GM08714 (cell line): ENCODE data around the gene OBSCN.
"Not testable (repeated sequence)": the region's sequence is repeated elsewhere in the genome, so short reads cannot be mapped to it uniquely, and the experiment has no call there.

Experiments used
- H3K4me3 ChIP-seq: fragments of 200-500 bp; sonication (Bioruptor generic); 2 replicates; pipeline ENCODE4 v1.5.1; 2014; ENCODE audit warnings: mild to moderate bottlenecking, low read length, inconsistent platforms
- ZNF274 ChIP-seq: IDR thresholded peaks from 2 replicates; pipeline ENCODE4 v1.6.1; 2012; ENCODE audit warnings: mild to moderate bottlenecking, low read depth, low read length

Gene OBSCN

DNA sequence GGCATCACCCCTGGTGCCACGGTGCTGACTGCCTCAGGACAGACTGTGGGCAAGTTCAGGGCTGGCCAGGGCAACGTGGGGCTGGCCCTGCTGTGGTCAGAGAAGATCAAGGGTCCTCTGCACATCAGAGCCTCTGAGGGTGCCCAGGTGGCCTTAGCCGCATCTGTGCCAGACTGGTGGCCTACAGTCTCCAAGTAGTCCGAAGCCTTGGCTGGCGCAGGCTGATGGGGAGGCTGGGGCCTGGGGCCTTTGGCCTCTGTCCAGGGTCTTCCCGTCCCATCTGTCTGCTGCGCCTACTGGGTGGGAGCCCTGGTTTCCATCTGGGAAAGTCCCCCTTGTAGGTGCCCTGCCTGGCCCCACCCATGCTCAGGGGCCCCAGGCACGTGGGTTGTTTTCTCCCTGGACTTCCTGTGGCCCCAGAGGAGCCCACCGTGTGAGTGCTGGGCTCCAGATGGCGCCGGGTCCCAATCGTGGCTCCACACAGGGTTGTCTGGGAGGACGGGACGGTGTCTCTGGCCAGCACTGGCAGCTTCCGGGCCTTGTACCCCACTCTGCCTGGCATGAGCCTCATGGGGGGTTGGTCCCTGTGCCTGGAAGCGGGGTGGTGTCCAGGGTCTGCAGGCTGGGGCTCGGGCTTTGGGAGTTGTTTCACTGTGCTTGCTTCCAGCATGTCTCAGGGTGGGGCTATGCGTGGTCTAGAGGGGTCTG lies 32.4 kb upstream of the OBSCN start:
- no peak overlapping the region for H3K4me3 ChIP-seq
- no peak for TF ChIP-seq ZNF274

DNA sequence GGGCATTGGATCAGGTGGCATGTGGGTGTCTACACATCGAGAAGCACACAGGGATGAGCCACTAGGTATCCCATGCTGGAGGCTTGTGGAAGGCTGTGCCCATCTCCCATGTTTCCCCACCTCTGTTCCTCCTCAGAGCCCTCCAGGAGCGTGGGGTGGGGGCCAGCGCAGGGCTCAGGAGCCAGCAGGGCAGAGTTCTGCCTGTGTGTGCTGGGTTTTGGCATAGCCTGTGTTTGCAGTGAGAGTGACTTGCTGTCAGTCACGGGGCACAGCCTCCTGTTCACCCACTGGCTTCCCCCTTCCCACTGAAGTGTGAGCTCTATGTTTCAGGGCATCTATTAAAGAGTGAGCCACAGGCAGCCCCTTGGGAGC lies 31.8 kb upstream of the OBSCN start:
- H3K4me3 ChIP-seq, result no peak overlapping the region
- TF ChIP-seq ZNF274, result no peak

DNA sequence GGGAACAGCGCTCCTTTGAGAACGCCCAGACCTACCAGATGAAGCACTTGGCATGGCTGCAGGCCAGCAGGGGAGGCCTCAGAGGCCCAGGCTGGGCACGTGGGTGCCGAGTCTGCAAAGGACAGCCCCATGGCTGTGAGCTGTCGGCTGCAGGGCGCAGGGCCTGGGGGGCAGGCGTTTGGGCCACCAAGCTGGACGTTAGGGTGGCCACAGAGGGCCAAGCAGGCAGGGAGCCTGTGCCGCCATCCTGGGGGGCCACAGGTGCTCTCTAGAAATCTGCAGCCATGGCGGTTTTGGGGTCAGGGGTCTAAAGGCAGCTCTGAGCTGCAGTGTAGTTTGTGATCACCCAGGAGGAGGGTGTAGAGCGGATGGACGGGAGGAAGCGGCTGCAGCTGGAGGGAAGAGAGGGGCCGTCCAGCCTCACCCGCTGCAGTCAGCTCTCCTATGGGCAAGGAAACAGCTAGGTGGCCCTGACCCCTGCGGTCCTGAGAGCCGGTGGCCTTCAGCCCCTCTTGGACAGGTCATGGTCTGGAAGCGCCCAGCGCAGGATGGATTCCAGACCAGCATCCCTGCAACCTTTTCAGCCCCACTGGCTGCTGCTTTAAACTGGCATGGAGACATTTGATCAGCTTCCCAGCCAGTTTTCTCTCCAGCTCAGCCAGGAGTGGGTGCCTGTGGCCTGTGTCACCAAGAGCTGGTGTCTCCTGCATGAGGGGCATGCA lies 31.2 kb upstream of the OBSCN start:
- TF ChIP-seq ZNF274, result no peak
- H3K4me3 ChIP-seq, result no peak overlapping the region

DNA sequence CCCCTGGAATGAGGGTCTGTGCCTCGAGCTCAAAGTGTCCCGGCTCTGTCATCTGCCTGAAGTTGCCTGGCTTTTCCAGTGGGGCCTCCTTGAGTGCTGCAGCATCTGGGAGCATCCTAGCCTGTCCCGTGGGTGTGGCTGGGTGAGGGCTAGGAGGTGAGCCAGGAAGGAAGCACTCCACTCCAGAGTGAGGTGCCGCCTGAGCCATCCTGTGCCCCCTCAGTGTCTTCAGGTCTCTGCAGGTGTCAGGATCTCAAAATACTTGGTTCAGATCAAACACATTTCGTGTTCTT lies 30.7 kb upstream of the OBSCN start:
- no peak overlapping the region for H3K4me3 ChIP-seq
- TF ChIP-seq ZNF274, result no peak

DNA sequence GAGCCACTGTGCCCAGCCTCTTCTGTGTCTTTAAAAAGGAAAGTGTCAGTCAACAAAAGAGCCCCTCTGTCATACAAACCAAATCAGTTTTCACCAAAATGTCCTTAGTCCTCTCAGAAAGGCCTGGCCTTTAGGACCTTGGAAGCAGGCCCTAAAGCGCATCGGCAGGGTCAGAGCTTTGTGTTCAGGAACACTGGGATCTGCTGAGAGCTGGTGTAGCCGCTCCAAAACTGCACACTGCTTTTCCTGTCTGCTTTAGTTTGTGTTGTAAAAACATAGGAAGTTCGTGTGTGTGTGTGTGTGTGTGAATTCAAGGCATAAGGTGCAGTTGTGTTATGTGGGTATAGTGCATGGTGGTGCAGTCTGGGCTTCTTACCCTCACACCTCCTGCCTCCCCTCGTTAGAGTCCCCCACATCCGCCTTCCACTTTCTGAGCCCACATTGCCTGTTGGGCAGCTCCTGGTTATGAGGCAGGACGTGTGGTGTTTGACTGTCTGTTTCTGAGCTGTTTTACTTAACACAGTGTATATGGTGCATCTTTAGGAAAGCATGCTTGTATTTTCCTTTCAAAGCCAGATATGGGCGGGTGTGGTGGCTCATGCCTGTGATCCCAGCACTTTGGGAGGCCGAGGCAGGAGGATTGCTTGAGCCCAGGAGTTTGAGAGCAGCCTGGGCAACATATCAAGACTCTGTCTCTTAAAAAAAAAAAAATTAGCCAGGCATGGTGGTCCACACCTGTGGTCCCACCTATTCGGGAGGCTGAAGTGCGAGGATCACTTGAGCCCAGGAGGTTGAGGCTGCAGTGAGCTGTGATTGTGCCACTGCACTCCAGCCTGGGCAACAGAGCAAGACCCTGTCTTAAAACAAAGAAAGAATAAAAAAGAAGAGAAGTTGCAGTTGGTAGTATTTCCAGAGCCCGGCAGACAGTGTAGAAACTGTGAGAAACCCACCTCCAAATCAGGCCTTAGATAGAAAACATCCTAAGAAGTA lies 29.8 kb upstream of the OBSCN start:
- H3K4me3 ChIP-seq, result no peak overlapping the region
- TF ChIP-seq ZNF274, result no peak

DNA sequence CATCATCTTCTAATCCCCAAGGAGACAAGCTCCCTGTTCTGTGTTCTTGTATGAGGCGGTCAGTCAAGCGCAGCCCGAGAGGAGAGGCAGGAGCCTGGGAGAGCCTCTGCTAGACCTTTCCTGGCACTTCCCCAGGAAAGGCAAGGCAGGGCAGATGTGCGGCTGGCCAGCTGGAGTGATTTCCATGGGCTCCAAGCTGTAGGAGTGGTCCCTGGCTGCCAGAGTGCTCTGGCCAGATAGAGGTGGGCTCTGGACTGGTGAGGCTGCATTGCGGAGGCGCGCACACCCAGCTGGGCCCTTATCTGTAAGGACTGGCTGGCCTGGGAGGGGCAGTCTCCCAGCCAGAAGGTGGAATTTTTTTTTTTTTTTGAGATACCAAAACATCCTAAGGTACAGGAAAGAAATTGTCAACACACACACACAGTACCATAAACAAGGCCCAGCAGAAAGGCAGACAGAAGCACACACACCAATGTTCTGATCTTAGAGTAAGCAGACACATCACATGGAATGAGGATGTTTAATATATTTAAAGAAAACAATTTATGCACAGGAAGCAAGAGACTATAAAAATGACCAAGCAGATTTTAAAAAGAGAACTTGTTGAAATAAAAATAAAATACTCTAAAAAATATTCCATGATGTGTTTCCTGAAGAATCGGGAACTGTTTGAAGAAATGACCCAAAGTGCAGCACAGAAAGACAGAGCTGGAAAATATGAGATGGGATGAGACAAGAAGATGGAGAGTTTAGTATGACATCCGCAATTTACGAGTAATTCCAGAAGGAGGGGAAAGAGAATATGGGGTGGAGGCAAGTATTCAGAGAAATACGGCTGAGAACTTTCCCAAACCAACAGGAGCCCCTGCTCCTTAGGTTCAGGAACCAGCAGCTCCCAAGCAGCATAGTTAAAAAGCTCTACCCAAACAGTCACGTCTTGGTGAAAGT lies 28.8 kb upstream of the OBSCN start:
- no peak overlapping the region for H3K4me3 ChIP-seq
- TF ChIP-seq ZNF274, result no peak

DNA sequence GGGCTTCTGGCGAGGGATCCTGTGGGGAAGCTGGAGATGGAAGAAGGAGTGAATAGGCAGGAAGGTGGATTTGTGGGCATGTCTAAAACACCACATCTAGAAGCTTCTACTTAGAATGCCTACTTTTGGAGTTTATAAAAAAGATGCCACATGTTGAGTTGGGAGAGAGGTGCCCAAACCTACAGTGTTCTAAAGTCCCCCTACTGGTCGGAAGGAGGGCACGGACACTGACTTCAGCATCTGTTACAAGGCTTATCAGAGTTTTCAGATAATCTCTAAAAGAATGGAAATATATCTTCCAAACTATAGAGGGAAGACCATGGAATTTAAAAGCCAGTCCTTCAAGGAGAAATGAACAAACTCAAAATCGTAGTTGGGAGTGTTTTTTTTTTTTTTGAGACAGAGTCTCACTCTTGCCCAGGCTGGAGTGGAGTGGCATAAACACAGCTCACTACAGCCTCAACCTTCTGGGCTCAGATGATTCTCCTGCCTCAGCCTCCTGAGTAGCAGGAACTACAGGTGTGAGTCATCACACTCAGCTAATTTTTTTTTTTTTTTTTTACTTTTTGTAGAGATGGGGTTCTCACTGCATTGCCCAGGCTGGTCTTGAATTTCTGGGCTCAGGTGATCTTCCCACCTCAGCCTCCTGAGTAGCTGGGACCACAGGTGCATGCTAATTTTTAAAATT lies 27.4 kb upstream of the OBSCN start:
- no peak for TF ChIP-seq ZNF274
- no peak overlapping the region for H3K4me3 ChIP-seq

DNA sequence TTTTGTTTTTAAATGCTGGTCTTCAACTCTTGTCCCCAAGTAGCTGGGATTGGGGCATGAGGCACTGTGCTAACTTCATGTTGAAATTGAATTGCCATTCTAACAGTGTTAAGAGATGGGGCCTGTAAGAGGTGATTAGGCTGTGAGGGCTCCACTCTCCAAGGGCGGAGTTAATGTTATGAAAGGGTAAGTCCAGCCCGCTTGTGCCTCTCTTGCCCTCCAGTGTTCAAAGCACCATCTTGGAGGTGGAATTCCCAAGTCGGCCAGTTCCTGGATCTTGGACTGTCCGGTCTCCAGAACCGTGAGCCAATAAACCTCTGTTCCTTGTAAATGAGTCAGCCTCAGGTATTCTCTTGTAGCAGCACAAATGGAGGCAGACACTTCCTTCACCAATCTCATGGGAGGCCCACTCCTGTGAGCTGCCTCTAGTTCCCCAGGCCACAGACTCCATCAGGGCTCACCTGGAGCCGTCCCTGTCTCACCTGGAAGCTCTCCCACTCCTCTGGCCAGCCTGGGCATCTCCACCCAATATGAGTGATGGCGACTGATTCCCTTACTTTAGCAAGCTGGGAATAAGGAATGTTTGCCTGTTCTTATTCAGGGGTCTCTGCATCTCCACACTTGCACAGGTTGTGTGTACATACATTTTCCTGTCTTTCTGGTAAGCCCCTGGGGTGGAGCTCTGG lies 26.7 kb upstream of the OBSCN start:
- no peak for TF ChIP-seq ZNF274
- no peak overlapping the region for H3K4me3 ChIP-seq

DNA sequence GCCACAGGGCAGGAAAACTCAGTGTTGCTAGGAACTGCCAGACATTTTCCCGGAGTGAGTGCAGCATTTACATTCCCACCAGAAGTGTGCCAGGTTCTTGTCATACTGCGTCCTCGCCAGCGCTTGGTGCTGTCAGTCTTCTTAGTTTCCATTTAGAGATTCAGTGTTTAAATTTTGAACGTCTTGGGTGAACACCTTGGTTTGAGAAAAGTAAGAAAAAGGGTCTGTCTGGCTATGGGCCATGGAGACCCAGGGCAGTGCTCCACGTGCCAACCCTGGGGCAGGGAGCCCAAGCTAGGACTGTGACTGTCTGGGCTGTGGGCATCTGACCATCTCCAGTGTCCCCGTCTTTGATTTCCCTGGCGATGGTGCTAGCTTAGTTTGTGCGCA lies 26.2 kb upstream of the OBSCN start:
- TF ChIP-seq ZNF274, result no peak
- H3K4me3 ChIP-seq, result no peak overlapping the region

DNA sequence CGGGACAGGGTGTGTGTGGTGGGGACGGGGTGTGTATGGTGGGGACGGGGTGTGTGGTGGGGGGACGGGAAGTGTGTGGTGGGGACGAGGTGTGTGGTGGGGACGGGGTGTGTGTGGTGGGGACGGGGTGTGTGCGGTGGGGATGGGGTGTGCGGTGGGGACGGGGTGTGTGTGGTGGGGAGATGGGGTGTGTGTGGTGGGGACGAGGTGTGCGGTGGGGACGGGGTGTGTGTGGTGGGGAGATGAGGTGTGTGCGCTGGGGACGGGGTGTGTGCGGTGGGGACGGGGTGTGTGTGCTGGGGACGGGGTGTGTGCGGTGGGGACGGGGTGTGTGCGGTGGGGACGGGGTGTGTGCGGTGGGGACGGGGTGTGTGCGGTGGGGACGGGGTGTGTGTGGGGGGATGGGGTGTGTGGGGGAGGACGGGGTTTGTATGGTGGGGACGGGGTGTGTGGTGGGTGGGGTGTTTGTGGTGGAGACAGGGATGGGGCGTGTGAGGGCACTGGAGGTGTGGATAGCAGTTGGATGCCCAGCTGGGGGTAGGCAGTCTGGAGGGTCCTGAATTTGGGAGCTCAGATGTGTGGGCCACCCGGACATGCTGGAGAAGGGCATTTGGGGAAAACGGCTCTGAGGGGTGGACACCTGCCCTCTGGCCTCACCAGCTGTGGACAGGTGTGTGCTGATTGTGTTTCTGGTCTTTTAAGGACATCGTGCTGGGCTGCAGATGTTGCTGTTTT lies 25.4 kb upstream of the OBSCN start:
- no peak overlapping the region for H3K4me3 ChIP-seq
- TF ChIP-seq ZNF274, result no peak

DNA sequence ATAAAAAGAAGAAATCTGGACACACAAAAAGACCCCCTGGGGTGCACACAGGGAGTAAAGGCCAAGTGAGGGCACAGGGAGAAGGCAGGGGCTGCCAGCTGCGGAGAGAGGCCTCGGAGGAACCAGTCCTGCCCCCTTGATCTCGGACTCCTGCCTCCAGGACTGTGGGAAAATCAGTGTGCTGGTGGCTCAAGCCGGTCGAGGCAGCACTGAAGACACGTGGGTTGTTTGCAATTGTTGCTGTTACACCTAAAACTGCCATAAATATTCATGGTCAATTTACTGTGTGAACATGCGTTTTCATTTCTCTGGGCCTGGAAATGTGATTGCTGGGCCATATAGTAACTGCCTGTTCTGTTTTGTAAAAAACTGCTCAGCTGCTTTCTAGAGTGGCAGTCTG lies 23.7 kb upstream of the OBSCN start:
- no peak for TF ChIP-seq ZNF274
- H3K4me3 ChIP-seq, result no peak overlapping the region

DNA sequence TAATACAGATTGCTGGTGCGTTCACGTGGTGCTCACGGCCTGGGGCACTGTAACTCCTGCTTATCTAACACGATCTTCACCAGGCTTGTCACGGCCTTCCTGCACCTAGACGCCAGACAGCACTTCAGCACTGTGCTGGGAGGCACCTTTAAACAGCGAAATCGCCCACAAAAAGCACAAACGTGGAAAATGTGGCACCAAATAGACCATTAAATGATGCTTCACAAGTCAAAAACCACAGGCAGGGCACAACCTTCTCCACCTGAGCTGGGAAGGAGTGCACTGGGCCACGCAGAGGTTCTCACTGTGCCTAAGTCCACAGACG lies 22.2 kb upstream of the OBSCN start:
- no peak for TF ChIP-seq ZNF274
- no peak overlapping the region for H3K4me3 ChIP-seq

DNA sequence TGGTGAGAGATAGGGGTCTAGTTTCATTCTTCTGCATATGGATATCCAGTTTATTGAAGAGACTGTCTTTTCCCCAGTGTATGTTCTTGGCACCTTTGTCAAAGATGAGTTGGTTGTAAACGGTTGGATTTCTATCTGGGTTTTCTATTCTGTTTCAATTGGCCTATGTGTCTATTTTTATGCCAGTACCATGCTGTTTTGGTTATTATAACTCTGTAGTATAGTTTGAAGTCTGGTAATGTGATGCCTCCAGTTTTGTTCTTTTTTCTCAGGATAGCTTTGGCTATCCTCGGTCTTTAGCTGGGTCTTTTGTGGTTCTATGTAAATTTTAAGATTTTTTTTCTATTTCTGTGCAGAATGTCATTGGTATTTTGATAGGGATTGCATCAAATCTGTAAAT lies 19.6 kb upstream of the OBSCN start:
- H3K4me3 ChIP-seq, result not testable (repeated sequence)
